ENCODE results near the gene INO80C.

INO80C gene

DNA sequence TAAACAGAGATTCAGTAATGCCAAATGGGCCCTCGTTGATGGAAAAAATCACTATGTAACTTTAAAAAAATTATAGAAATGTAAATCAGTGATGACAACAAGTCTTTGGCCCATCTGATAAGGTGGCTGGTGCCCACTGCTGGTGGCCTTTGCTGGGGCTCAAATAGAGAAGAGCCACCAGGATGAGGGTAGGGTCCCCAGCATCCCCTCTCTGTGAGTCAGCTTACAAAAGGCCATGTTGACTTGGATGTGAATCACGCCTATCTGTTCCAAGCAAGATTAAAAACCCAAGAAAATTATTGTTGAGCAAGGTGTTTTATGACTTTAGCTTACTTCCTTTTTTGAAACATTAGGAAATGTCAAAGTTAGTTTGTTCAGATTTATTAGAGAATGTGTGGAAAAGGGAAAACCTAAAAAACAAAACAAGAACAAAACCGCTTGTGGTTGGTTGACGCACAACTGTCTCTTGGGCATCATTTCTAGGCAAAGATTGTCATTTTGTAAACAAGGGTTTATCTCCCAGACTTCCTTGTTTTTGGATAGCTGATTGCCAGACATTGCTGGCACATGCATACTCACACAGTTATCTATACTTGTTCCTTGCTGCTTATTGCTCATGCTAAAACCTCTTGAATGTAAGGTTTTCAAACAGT is 66.9 kb downstream of the INO80C start:
- DNase-seq (ENCODE audit: low read depth): no peak

DNA sequence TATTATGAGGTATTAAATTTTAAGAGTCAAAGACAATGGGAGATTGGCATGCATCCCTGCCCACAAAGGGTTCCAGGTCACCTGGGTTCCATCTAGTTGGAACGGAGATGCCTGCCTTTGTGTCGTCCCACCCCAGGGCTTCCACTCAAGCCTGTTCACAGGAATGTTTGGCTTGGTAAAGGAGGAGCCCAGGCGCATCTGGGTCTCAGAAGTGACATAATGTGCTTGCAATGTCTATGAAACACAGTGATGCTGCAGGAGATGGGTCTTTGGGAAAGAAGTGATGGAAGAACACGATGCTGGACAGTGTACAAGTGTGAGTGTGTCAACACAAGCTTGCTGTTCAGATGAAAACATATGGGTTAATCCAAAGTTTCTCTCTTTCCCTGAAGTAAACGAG is 71.0 kb downstream of the INO80C start:
- DNase-seq (ENCODE audit: low read depth): no peak

DNA sequence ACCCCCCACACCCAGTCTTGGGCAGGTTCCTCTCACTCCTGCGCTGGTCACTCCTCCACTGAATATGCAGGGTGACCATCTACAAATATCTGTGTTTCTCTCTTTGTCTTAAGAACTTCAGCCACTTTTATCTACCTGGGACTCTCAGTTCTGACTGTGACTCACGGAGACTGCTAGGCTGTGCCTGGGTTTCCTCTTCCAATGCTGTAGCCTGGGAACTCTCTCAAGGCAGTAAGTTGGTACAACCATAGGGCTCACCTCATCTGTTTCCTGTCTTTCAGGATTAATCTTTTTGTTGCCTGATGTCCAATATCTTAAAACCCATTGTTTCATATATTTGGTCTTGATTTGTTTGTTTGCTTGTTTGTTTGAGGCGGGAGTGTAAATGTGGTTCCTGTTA is 73.4 kb downstream of the INO80C start:
- DNase-seq (ENCODE audit: low read depth): no peak

DNA sequence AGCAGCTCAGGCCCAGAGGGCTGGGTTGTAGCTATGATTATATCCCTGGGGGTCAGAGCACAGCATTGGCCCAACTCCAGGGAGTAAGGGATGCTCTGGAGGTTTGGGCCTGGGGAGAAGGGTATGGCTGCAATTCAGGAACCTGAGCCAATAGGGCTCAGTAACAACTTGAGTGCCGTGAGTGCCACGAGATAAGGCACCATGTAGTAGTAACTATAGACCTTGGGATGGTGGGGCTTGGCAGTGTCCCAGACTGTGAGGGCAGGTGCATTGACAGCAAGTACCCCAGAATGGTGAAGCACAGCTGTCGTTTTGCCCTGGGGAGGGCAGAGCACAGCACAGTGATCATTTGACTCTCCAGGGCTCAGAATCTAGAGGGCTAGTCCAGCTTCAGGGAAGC is 75.5 kb downstream of the INO80C start:
- DNase-seq (ENCODE audit: low read depth): no peak

DNA sequence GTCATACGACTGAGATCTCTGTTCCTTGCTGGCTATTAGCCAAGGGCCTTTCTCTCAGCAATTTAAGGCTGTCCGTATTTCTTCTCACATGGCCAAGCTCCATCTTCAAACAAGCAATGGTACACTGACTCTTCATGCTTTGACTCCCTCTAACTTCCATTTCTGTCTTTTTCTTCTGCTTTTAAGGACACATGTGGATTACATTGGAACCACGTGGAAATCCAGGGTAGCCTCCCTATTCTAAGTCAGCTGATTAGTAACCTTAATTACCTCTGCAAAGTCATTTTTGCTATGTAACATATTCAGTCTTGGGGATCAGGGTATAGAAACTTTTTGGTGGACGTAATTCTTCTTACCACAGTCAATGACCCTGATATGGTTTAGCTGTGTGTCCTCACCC is 79.2 kb downstream of the INO80C start:
- no peak for DNase-seq (ENCODE audit: low read depth)

Data from activated T-helper 1 cell treated with Interleukin-2 at 50 U/mL for 16 hours (primary cell).